Hepatocyte (in vitro differentiated cells): ENCODE results near the gene ZNF771. TPM values are rescaled to one million over a fixed set of nuclear protein-coding genes. Genes with fewer than 3 reads are reported as not detected.
A peak's percentile ranks its signal among the peaks of the same experiment; 100 is the strongest.

ENCODE experiments used
- DNase-seq: peaks from one replicate; pipeline ENCODE4 v3.0.0-alpha.2; 2016; ENCODE audit warnings: low spot score
- H2AFZ ChIP-seq: fragments of 200-600 bp; sonication (generic); 2 replicates; pipeline ENCODE4 v1.6.0; 2016; ENCODE audit warnings: antibody characterized with exemption, mild to moderate bottlenecking
- H3K27ac ChIP-seq: fragments of 200-600 bp; sonication (generic); 2 replicates; pipeline ENCODE4 v1.5.1; 2016; ENCODE audit warnings: mild to moderate bottlenecking
- H3K27me3 ChIP-seq: fragments of 200-600 bp; sonication (generic); 2 replicates; pipeline ENCODE4 v1.6.1; 2016
- H3K36me3 ChIP-seq: fragments of 200-600 bp; sonication (generic); replicated peaks from 2 replicates; pipeline ENCODE4 v1.5.1; 2016; ENCODE audit warnings: low read depth; ENCODE audit not compliant: insufficient read depth
- H3K4me1 ChIP-seq: fragments of 200-600 bp; sonication (generic); 2 replicates; pipeline ENCODE4 v1.5.1; 2016; ENCODE audit warnings: mild to moderate bottlenecking, moderate library complexity; ENCODE audit not compliant: insufficient read depth
- H3K4me2 ChIP-seq: fragments of 200-600 bp; sonication (generic); 2 replicates; pipeline ENCODE4 v1.6.0; 2016
- H3K4me3 ChIP-seq: fragments of 200-600 bp; sonication (generic); 2 replicates; pipeline ENCODE4 v1.5.1; 2016; ENCODE audit warnings: mild to moderate bottlenecking
- H3K79me2 ChIP-seq: fragments of 200-600 bp; sonication (generic); 2 replicates; pipeline ENCODE4 v1.6.0; 2017; ENCODE audit warnings: mild to moderate bottlenecking
- H3K9me2 ChIP-seq: fragments of 200-600 bp; sonication (generic); replicated peaks from 2 replicates; pipeline ENCODE4 v1.6.0; 2017; ENCODE audit warnings: mild to moderate bottlenecking; ENCODE audit not compliant: insufficient read depth
- H3K9me3 ChIP-seq: fragments of 200-600 bp; sonication (generic); 2 replicates; pipeline ENCODE4 v1.5.1; 2016; ENCODE audit warnings: low read depth, mild to moderate bottlenecking
- H4K20me1 ChIP-seq: fragments of 200-600 bp; sonication (generic); 2 replicates; pipeline ENCODE4 v1.6.0; 2016; ENCODE audit warnings: mild to moderate bottlenecking; ENCODE audit not compliant: insufficient read depth, poor library complexity, severe bottlenecking
- CTCF ChIP-seq: fragments of 200-600 bp; sonication (generic); IDR thresholded peaks from 2 replicates; pipeline ENCODE4 v1.5.1; 2016; ENCODE audit warnings: antibody characterized with exemption, mild to moderate bottlenecking; ENCODE audit not compliant: poor library complexity
- EZH2 ChIP-seq: fragments of 200-600 bp; sonication (generic); IDR thresholded peaks from 2 replicates; pipeline ENCODE4 v1.6.1; 2016; ENCODE audit warnings: antibody characterized with exemption, mild to moderate bottlenecking, borderline replicate concordance
- EZH2phosphoT487 ChIP-seq: fragments of 200-600 bp; sonication (generic); IDR thresholded peaks from one replicate; pipeline ENCODE4 v1.6.1; 2018; ENCODE audit warnings: antibody characterized with exemption, mild to moderate bottlenecking, low read depth, moderate library complexity; ENCODE audit not compliant: unreplicated experiment, severe bottlenecking
- WGBS: methylation state at CpG from one replicate; pipeline ENCODE4 v1.1.6; 2016; ENCODE audit warnings: low lambda C conversion rate; ENCODE audit errors: missing lambda C conversion rate; 5-methylcytosine and 5-hydroxymethylcytosine counted together
- polyA plus RNA-seq: library from polyadenylated mRNA; unstranded; fragments of >200 nt; fragmentation: Nextera tagmentation; extraction: Ambion mirVana; gene quantifications from 2 replicates; pipeline ENCODE4 v1.2.1, GENCODE V29; 2016
- total RNA-seq: library from RNA; depleted of rRNA; stranded (reverse); fragments of >200 nt; gene quantifications from 2 replicates; pipeline ENCODE4 v1.2.3, GENCODE V29; 2014

The ZNF771 gene
- total and polyA plus RNA-seq, 2 experiments from 2014 or later, result 12.4 to 23.6 TPM

GRCh38 chr16:30382111-30382881 is 25.1 kb upstream of the ZNF771 start, which contains the start of gene SEPTIN1:
Gene SEPTIN1, minus strand, starts transcription at chr16:30382561. Its CDS starts 19 bp downstream, at chr16:30382542.
- no peak within 1 kb of the TSS for H2AFZ ChIP-seq
- no peak within 1 kb of the TSS for H3K27ac ChIP-seq
- H3K4me2 ChIP-seq, result no peak within 1 kb of the TSS

GRCh38 chr16:30383521-30383920 is 23.9 kb upstream of the ZNF771 start:
- Histone ChIP-seq H3K9me2 (no peaks in the 10 kb centered on the region), H4K20me1 (no peaks in the 10 kb centered on the region), H3K27ac (no peak overlapping the region), H3K4me3 (no peak overlapping the region), H3K36me3 (no peaks in the 10 kb centered on the region), H3K4me2 (no peak overlapping the region), H3K27me3 (no peaks in the 10 kb centered on the region), H3K9me3 (no peaks in the 10 kb centered on the region), H3K4me1 (no peaks in the 10 kb centered on the region), H3K79me2 (peaks cover 6% of the 10 kb centered on the region), H2AFZ (no peak overlapping the region)
- 80% methylated on average over 2 of the region's 2 CpGs for WGBS
- no peak for DNase-seq
- TF ChIP-seq EZH2phosphoT487 (no peak), CTCF (no peak), EZH2 (no peak)

More at GRCh38 chr16:30382111-30382881, 25.1 kb upstream of the ZNF771 start, which contains the start of gene SEPTIN1:
- DNase-seq, result no peak
- H3K4me3 ChIP-seq, result no peak within 1 kb of the TSS
- H3K79me2 ChIP-seq, result peaks cover 6% of the 10 kb centered on the region
- peaks cover 2% of the 10 kb centered on the region for H3K4me1 ChIP-seq
- 90% methylated on average over 12 of the region's 12 CpGs for WGBS
- no peaks in the 10 kb centered on the region for H3K27me3 ChIP-seq
- H3K9me3 ChIP-seq, result no peaks in the 10 kb centered on the region
- no peaks in the 10 kb centered on the region for H3K36me3 ChIP-seq
- TF ChIP-seq EZH2phosphoT487 (no peak), EZH2 (no peak), CTCF (no peak)
- no peaks in the 10 kb centered on the region for H4K20me1 ChIP-seq
- H3K9me2 ChIP-seq, result no peaks in the 10 kb centered on the region

GRCh38 chr16:30394592-30395154 is 12.7 kb upstream of the ZNF771 start:
- no peaks in the 10 kb centered on the region for H3K9me2 ChIP-seq
- DNase-seq, result peak; percentile 34
- WGBS, result 5% methylated on average over 16 of the region's 31 CpGs
- peaks cover 24% of the 10 kb centered on the region for H3K79me2 ChIP-seq
- H3K4me2 ChIP-seq, result peak overlapping the region; percentile 92
- H3K4me1 ChIP-seq, result peaks cover 10% of the 10 kb centered on the region
- no peaks in the 10 kb centered on the region for H3K27me3 ChIP-seq
- H3K9me3 ChIP-seq, result no peaks in the 10 kb centered on the region
- TF ChIP-seq EZH2phosphoT487 (no peak), EZH2 (no peak), CTCF (no peak)
- H3K27ac ChIP-seq, result peak overlapping the region; percentile 98
- peak overlapping the region; percentile 90 for H3K4me3 ChIP-seq
- H3K36me3 ChIP-seq, result no peaks in the 10 kb centered on the region
- no peaks in the 10 kb centered on the region for H4K20me1 ChIP-seq
- H2AFZ ChIP-seq, result peak overlapping the region; percentile 86
